Heart left ventricle (tissue), 16 donors: Measurements from ENCODE around the gene MYH8. TPM values are rescaled to one million over a fixed set of nuclear protein-coding genes. Genes with fewer than 3 reads are reported as not detected.

Experiments
- ATAC-seq, 4 donors: fragments of 200-7000 bp; cut with Tn5 transposase; one replicate each; pipeline ENCODE4 v1.9.1; 2020 to 2022; ENCODE audit warnings: moderate library complexity in 4 of 4, mild to moderate bottlenecking in 3 of 4, moderate number of reproducible peaks in 1 of 4
- DNase-seq, 5 donors: peaks; one replicate each; pipeline ENCODE4 v3.0.0-alpha.2; 2020
- H3K27ac ChIP-seq, 12 donors: fragments of 200-600 bp; sonication (generic) in 4 of 12; one replicate each; pipeline versions ENCODE4 v1.5.0 to v1.8.0; 2016 to 2022; ENCODE audit warnings: mild to moderate bottlenecking in 2 of 12
- H3K27me3 ChIP-seq, 9 donors: fragments of 200-600 bp; sonication (generic) in 2 of 9; one replicate each; pipeline versions ENCODE4 v1.5.1 to v1.8.0; 2016 to 2022; ENCODE audit warnings: mild to moderate bottlenecking in 3 of 9
- H3K36me3 ChIP-seq, 9 donors: fragments of 200-600 bp; sonication (generic) in 2 of 9; one replicate each; pipeline versions ENCODE4 v1.5.0 to v1.8.0; 2018 to 2022; ENCODE audit warnings: mild to moderate bottlenecking in 2 of 9
- H3K4me1 ChIP-seq, 12 donors: fragments of 200-600 bp; sonication (generic) in 4 of 12; one replicate each; pipeline versions ENCODE4 v1.5.0 to v1.8.0; 2016 to 2022; ENCODE audit warnings: mild to moderate bottlenecking in 3 of 12
- H3K4me3 ChIP-seq, 12 donors: fragments of 200-600 bp; sonication (generic) in 4 of 12; one replicate each; pipeline versions ENCODE4 v1.5.0 to v1.8.0; 2017 to 2022; ENCODE audit warnings: mild to moderate bottlenecking in 9 of 12, moderate library complexity in 4 of 12
- H3K9me3 ChIP-seq, 12 donors: fragments of 200-600 bp; sonication (generic) in 4 of 12; one replicate each; pipeline versions ENCODE4 v1.5.0 to v1.8.0; 2016 to 2022; ENCODE audit warnings: mild to moderate bottlenecking in 1 of 12
- CTCF ChIP-seq, 12 donors: fragments of 200-600 bp; sonication (generic) in 4 of 12; IDR thresholded peaks; one replicate each; pipeline versions ENCODE4 v1.5.0 to v1.8.0; 2018 to 2022; ENCODE audit warnings: antibody characterized with exemption in 12 of 12, mild to moderate bottlenecking in 5 of 12
- WGBS, 4 donors: extraction: QIAGEN DNeasy Blood & Tissue Kit in 2 of 4; methylation state at CpG; one replicate each; pipeline versions ENCODE4 v1.1.5 to v1.1.7; 2013 to 2018; 5-methylcytosine and 5-hydroxymethylcytosine counted together
- intact Hi-C, 10 donors: fragments of 100-400 bp; cut with DNase I; formaldehyde crosslinking; loops; one replicate each; pipeline versions ENCODE4 v1.11.1 to v1.14.2; 2022
- polyA plus RNA-seq, 2 donors: library from polyadenylated mRNA; stranded (reverse); fragments of 200-250 nt; gene quantifications; one replicate each; pipeline ENCODE4 v1.2.3, GENCODE V29; 2013
- total RNA-seq, 9 donors: library from RNA; depleted of rRNA in 2 of 9; stranded (reverse); fragments of >200 nt in 2 of 9; fragmentation: NEBNext Ultra II Directional in 3 of 9; extraction: Animal tissue kit (Norgen Biotek cat#: 25700) in 3 of 9; gene quantifications; one replicate each; pipeline versions ENCODE4 v1.1.0 to v1.2.4, GENCODE V29; 2016 to 2023
- donor health status: ischemic (EF 13 %, LVEDD 7.1; RV severe dilation, severe dysfunction).
- donor health status: healthy with polysubstance abuse.
- donor health status: DM: no; HTN: yes; CAD: no.
- donor health status: DM: no; HTN: no; CAD: no.
- donor health status: ischemic (EF 25% LVEDD 6.9; RV normal size, moderate dysfunction).
- donor health status: ischemic (EF 25% LVEDD 5.7; RV mildly dilated, moderate dysfunction).
- donor health status: healthy.
- donor health status: DM: yes; HTN: yes; CAD: no.
- donor health status: ischemic (EF 35%, LVEDD 5.7; RV mildly dilated, moderate dysfunction).
- donor health status: nonischemic (EF 11% LVEDD 7.7; RV severe dilation, severe dysfunction).
- donor health status: DM: yes; HTN: yes; CAD: no.
- donor health status: PGD.
- donor health status: ischemic (EF 29% LVEDD 5.4; RV normal size, mild dysfunction).
- donor health status: nonischemic (EF 23%, LVEDD 6.1; RV moderate dilation, normal function).

Gene MYH8
- total and polyA plus RNA-seq, 11 donors, result 0.12 TPM; not detected in 10

- DNase-seq (no peak), ATAC-seq (no peak)
- H3K36me3 ChIP-seq, result no peaks in the 10 kb centered on the region
- WGBS, 4 donors, result 78 to 92% (median 82%) methylated on average over 3 of the region's 3 CpGs
- no peaks in the 10 kb centered on the region for H3K4me1 ChIP-seq
- no peak for TF ChIP-seq CTCF (IDR thresholded peaks at IDR 0.05)
- intact Hi-C loops, result no loop called here
- H3K27me3 ChIP-seq, result no peaks in the 10 kb centered on the region
- no peaks in the 10 kb centered on the region for H3K9me3 ChIP-seq
- H3K27ac ChIP-seq, result no peak overlapping the region
- no peak overlapping the region for H3K4me3 ChIP-seq
These were observed 76.9 kb downstream of the MYH8 start for GRCh38 chr17:10344816-10345215.

Other genes starting within 250 kb of the MYH8 start
- gene GAS7, start 223.3 kb downstream of the MYH8 start, total RNA-seq, result 10 to 100 TPM; 34.5 to 86.5 (median 65.4) TPM
- 10 to 100 TPM; 19.4 to 52.2 TPM for gene GAS7, start 223.3 kb downstream of the MYH8 start, polyA plus RNA-seq
- not detected for gene MYH13, start 48.9 kb downstream of the MYH8 start, total RNA-seq
- gene MYH13, start 48.9 kb downstream of the MYH8 start, polyA plus RNA-seq, result under 1 TPM in 1 of 2 donors, not detected in 1; 0.01 TPM
- not detected for gene MYH4, start 47.6 kb upstream of the MYH8 start, total RNA-seq
- not detected for gene MYH4, start 47.6 kb upstream of the MYH8 start, polyA plus RNA-seq
- under 1 TPM in 2 of 9 donors, not detected in 7; 0.04 to 0.09 TPM for gene MYH1, start 96.6 kb upstream of the MYH8 start, total RNA-seq
- not detected for gene MYH1, start 96.6 kb upstream of the MYH8 start, polyA plus RNA-seq
- under 1 TPM in 2 of 9 donors, not detected in 7; 0.07 to 0.40 TPM for gene MYH2, start 127.7 kb upstream of the MYH8 start, total RNA-seq
- not detected for gene MYH2, start 127.7 kb upstream of the MYH8 start, polyA plus RNA-seq
- 1 to 10 TPM in 1 of 9 donors, under 1 TPM in 8; 0.13 to 1.8 (median 0.62) TPM for gene MYH3, start 235.4 kb upstream of the MYH8 start, total RNA-seq
- 1 to 10 TPM in 1 of 2 donors, under 1 TPM in 1; 0.57 to 1.2 TPM for gene MYH3, start 235.4 kb upstream of the MYH8 start, polyA plus RNA-seq